ENCODE data around the gene RPS3. TPM values are rescaled to one million over a fixed set of nuclear protein-coding genes. Genes with fewer than 3 reads are reported as not detected.

Gene RPS3
- total and polyA plus RNA-seq, 12 donors = 776 to 2,024 (median 1,374) TPM

GRCh38 chr11:75402002-75402773, 2.9 kb downstream of the RPS3 start:
- intact Hi-C loops (cut with DNase I) = loop anchor here in 1 of 2 donors (10.0 kb wide), 1 partner anchor 123 kb away; the partner anchor contains the start of gene GDPD5
- 87 to 93% (median 87%) methylated on average over 10 of the region's 10 CpGs for WGBS, 4 donors

GRCh38 chr11:75403037-75403436, 3.7 kb downstream of the RPS3 start:
- no peaks in the 10 kb centered on the region for H3K27me3 ChIP-seq
- 63 to 74% (median 69%) methylated on average over 1 of the region's 1 CpG for WGBS, 4 donors
- no peak overlapping the region for H3K4me3 ChIP-seq
- H3K9me3 ChIP-seq (replicated peaks in 1 of 3) = no peaks in the 10 kb centered on the region
- H3K27ac ChIP-seq = peak overlapping the region in 1 of 5 donors; percentile 13
- TF ChIP-seq POLR2A (IDR thresholded peaks at IDR 0.05) (no peak), CTCF (IDR thresholded peaks at IDR 0.05) (no peak)
- peaks cover 0 to 65% of the 10 kb centered on the region in 2 donors for H3K36me3 ChIP-seq (replicated peaks in 1 of 2)
- H3K4me1 ChIP-seq (replicated peaks in 1 of 2) = peaks cover 0 to 29% of the 10 kb centered on the region in 2 donors
- DNase-seq = no peak
- intact Hi-C loops (cut with DNase I) = loop anchor here in 1 of 2 donors (10.0 kb wide), 1 partner anchor 122 kb away; the partner anchor contains the start of gene GDPD5

More at GRCh38 chr11:75402002-75402773, 2.9 kb downstream of the RPS3 start:
- TF ChIP-seq POLR2A (IDR thresholded peaks at IDR 0.05) (no peak), CTCF (IDR thresholded peaks at IDR 0.05) (no peak)
- Histone ChIP-seq H3K36me3 (replicated peaks in 1 of 2) (peaks cover 0 to 63% of the 10 kb centered on the region in 2 donors), H3K27me3 (no peaks in the 10 kb centered on the region), H3K9me3 (replicated peaks in 1 of 3) (no peaks in the 10 kb centered on the region), H3K4me3 (no peak overlapping the region), H3K4me1 (replicated peaks in 1 of 2) (peaks cover 0 to 29% of the 10 kb centered on the region in 2 donors), H3K27ac (peak overlapping the region in 1 of 5 donors; percentile 13)
- no peak for DNase-seq

- 57 to 71% (median 64%) methylated on average over 14 to 15 of the region's 15 CpGs for WGBS, 4 donors
- TF ChIP-seq CTCF (IDR thresholded peaks at IDR 0.05) (no peak), POLR2A (IDR thresholded peaks at IDR 0.05) (no peak)
- intact Hi-C loops (cut with DNase I) = loop anchor here in 1 of 2 donors (10.0 kb wide), 1 partner anchor 121 kb away; the partner anchor contains the start of gene GDPD5
- Histone ChIP-seq H3K27me3 (no peaks in the 10 kb centered on the region), H3K4me3 (no peak overlapping the region), H3K4me1 (replicated peaks in 1 of 2) (peaks cover 0 to 29% of the 10 kb centered on the region in 2 donors), H3K27ac (no peak overlapping the region), H3K9me3 (replicated peaks in 1 of 3) (no peaks in the 10 kb centered on the region), H3K36me3 (replicated peaks in 1 of 2) (peaks cover 0 to 73% of the 10 kb centered on the region in 2 donors)
- DNase-seq = no peak
Measured at GRCh38 chr11:75403983-75404658, 4.8 kb downstream of the RPS3 start.

- peaks cover 0 to 16% of the 10 kb centered on the region in 2 donors for H3K4me1 ChIP-seq (replicated peaks in 1 of 2)
- no peak overlapping the region for H3K4me3 ChIP-seq
- H3K27ac ChIP-seq = peak overlapping the region in 2 of 5 donors; percentile 1 to 39
- intact Hi-C loops (cut with DNase I) = loop anchor here in 1 of 2 donors (10.0 kb wide), 1 partner anchor 118 kb away; the partner anchor contains the start of gene GDPD5
- H3K27me3 ChIP-seq = no peaks in the 10 kb centered on the region
- TF ChIP-seq POLR2A (IDR thresholded peaks at IDR 0.05) (no peak), CTCF (IDR thresholded peaks at IDR 0.05) (no peak)
- 11 to 20% (median 16%) methylated on average over 1 of the region's 1 CpG for WGBS, 4 donors
- DNase-seq = peak in 1 of 7 donors; percentile 68
- H3K9me3 ChIP-seq (replicated peaks in 1 of 3) = no peaks in the 10 kb centered on the region
- H3K36me3 ChIP-seq (replicated peaks in 1 of 2) = peaks cover 0 to 69% of the 10 kb centered on the region in 2 donors
Measured at GRCh38 chr11:75406338-75406777, 7.0 kb downstream of the RPS3 start.
